Natural killer cell treated with Interleukin-12 subunit alpha and Interleukin-12 subunit beta and Interleukin-15 and Interleukin-18, amount 100 ng/mL, for 72 hours (primary cell): ENCODE data around the gene TNIK. TPM values are rescaled to one million over a fixed set of nuclear protein-coding genes. Genes with fewer than 3 reads are reported as not detected.
A peak's percentile ranks its signal among the peaks of the same experiment; 100 is the strongest.
"Not testable (repeated sequence)": the region's sequence is repeated elsewhere in the genome, so short reads cannot be mapped to it uniquely, and the experiment has no call there.

Source experiments
- ATAC-seq, 2 donors: fragments of 150-1000 bp; cut with Tn5 transposase in 1 of 2; sonication (Bioruptor Pico), chemical (Tn5 transposase) in 1 of 2; 2 replicates each; pipeline ENCODE4 v1.10.0; 2021
- DNase-seq: peaks from one replicate; pipeline ENCODE4 v3.0.0; 2022; ENCODE audit warnings: low spot score
- H3K27ac Mint-ChIP-seq, 2 donors: 1 replicate in 1 of 2; 2 replicates in 1 of 2; pipeline ENCODE4 v1.8.0; 2022; ENCODE audit warnings: mixed read lengths in 2 of 2, mild to moderate bottlenecking in 1 of 2, moderate library complexity in 1 of 2
- H3K27me3 Mint-ChIP-seq, 2 donors: 1 replicate in 1 of 2; 2 replicates in 1 of 2; pipeline ENCODE4 v1.8.0; 2022; ENCODE audit warnings: mixed read lengths in 2 of 2
- H3K36me3 Mint-ChIP-seq: one replicate; pipeline ENCODE4 v1.8.0; 2022; ENCODE audit warnings: mixed read lengths
- H3K4me1 Mint-ChIP-seq, 2 donors: 1 replicate in 1 of 2; 2 replicates in 1 of 2; pipeline ENCODE4 v1.8.0; 2022; ENCODE audit warnings: low read depth in 2 of 2, mixed read lengths in 2 of 2, mild to moderate bottlenecking in 1 of 2
- H3K4me3 Mint-ChIP-seq: one replicate; pipeline ENCODE4 v1.8.0; 2022; ENCODE audit warnings: mixed read lengths
- H3K9me3 Mint-ChIP-seq: 2 replicates; pipeline ENCODE4 v1.8.0; 2022; ENCODE audit warnings: mixed read lengths
- total RNA-seq, 2 donors: library from RNA; stranded (reverse); gene quantifications; one replicate each; pipeline ENCODE4 v1.2.3, GENCODE V29; 2022

The TNIK gene
- total RNA-seq, 2 donors from 2014 or later = 44.3 to 48.5 TPM

DNA sequence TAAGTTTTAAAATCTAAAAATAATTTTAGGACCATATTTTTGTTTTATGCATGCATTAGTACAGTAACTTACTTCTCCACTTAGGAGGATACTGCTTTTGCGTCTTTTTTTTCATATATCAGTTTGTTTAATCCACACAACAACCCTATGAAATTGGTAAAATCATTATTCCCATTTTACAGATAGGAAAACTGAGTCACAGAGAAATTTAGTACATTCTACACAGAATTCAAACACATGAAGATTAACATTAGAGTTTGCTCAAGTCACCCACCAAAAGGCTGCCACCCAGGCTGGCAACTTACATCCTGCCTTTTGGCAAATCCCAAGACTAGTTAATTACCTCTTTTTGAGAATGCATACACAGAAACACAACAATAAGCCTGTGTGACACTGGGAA, 28.7 kb downstream of the TNIK start:
- DNase-seq = no peak
- Mint-ChIP-seq H3K4me3 (no peak overlapping the region), H3K36me3 (no peaks in the 10 kb centered on the region), H3K4me1 (peaks cover 15 to 20% of the 10 kb centered on the region in 2 donors), H3K27me3 (no peaks in the 10 kb centered on the region), H3K9me3 (no peaks in the 10 kb centered on the region), H3K27ac (no peak overlapping the region)
- ATAC-seq = no peak

DNA sequence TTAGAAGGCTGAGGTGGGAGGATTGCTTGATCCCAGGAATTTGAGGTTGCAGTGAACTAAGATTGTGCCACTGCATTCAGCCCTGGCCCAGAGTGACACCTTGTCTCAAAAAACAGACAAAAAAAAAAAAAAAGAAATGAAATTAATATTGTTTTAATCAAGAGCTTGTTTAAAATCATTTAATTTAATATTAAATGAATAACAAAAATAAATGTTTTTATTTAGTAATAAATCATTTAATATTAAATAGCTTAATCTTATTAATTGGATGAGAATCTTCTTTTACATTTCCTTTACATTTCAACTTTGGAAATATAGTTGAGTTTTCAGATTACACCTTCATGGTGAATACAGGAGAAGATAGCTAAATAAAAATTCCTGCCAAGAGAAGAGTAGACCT, 29.7 kb downstream of the TNIK start:
- DNase-seq = no peak
- no peak for ATAC-seq
- Mint-ChIP-seq H3K27me3 (no peaks in the 10 kb centered on the region), H3K9me3 (no peaks in the 10 kb centered on the region), H3K4me3 (no peak overlapping the region), H3K4me1 (peaks cover 10 to 11% of the 10 kb centered on the region in 2 donors), H3K27ac (no peak overlapping the region), H3K36me3 (no peaks in the 10 kb centered on the region)

DNA sequence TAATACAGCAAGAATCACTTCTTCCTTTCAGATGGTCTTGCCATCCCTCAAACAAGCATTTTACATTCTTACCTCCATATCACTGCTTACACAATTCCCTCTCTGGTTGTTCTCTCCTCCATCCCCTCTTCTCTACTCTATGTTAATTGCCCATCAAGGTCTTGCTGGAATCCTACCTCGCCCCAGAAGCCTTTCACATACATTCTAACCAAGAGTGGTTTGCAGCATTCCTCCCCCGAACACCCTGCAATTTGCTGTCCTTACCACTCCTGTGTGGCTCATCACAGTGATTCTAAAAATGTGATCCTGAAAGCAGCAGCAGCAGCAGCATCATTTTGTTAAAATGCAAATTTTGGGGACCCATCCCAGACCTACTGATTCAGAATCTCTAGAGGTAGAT, 30.6 kb downstream of the TNIK start:
- H3K9me3 Mint-ChIP-seq = no peaks in the 10 kb centered on the region
- peaks cover 9 to 11% of the 10 kb centered on the region in 2 donors for H3K4me1 Mint-ChIP-seq
- H3K36me3 Mint-ChIP-seq = no peaks in the 10 kb centered on the region
- DNase-seq (no peak), ATAC-seq (no peak)
- no peaks in the 10 kb centered on the region for H3K27me3 Mint-ChIP-seq
- H3K4me3 Mint-ChIP-seq = no peak overlapping the region
- no peak overlapping the region for H3K27ac Mint-ChIP-seq

DNA sequence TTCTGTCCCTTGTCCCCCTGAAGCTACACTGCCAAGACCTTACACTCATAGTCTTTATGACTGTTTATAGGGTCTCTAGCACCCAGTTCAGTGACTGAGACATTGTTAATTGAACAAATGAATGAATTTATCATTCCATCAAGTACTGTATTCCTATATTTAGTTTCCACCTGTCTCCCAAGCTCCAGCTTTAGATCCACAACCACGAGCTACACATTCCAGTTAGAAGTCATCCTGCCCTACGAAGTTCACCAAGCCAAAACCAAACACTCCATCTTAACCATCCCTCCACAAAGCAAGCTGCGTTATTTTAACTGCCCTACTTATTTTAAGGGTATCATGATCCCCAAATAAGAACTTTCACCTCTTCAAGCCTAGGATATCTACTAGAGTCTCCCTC, 31.3 kb downstream of the TNIK start:
- H3K27me3 Mint-ChIP-seq = no peaks in the 10 kb centered on the region
- no peak overlapping the region for H3K27ac Mint-ChIP-seq
- H3K36me3 Mint-ChIP-seq = no peaks in the 10 kb centered on the region
- DNase-seq = no peak
- peaks cover 2% of the 10 kb centered on the region for H3K9me3 Mint-ChIP-seq
- ATAC-seq = no peak
- H3K4me1 Mint-ChIP-seq = peaks cover 9 to 14% of the 10 kb centered on the region in 2 donors
- H3K4me3 Mint-ChIP-seq = no peak overlapping the region

DNA sequence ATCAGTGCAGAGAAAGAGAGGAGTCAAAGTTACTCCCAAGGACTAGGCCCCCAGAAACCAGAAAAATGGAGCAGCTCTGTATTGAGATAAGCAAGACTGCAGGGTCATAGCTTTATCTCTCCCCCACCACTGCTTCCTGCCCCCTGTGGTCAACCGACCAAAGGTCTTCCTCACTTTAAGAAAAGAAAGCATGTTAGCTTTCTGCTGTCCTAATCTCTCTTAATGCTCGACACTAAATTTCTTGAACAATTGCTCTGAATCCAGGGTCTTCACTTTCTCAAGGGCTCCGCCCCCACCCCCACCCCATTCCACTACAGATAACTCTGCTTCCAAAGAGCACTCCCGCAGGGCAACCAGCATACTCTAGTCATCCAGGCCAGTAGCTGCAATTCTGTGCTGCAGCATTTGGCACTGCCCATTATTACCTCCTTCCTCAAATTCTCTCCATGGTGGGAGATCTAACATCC, 31.9 kb downstream of the TNIK start:
- H3K27me3 Mint-ChIP-seq = no peaks in the 10 kb centered on the region
- no peak overlapping the region for H3K4me3 Mint-ChIP-seq
- H3K4me1 Mint-ChIP-seq = peaks cover 9 to 14% of the 10 kb centered on the region in 2 donors
- H3K36me3 Mint-ChIP-seq = no peaks in the 10 kb centered on the region
- H3K9me3 Mint-ChIP-seq = peaks cover 2% of the 10 kb centered on the region
- peak in 1 of 2 donors; percentile 77 for ATAC-seq
- no peak for DNase-seq
- no peak overlapping the region for H3K27ac Mint-ChIP-seq

DNA sequence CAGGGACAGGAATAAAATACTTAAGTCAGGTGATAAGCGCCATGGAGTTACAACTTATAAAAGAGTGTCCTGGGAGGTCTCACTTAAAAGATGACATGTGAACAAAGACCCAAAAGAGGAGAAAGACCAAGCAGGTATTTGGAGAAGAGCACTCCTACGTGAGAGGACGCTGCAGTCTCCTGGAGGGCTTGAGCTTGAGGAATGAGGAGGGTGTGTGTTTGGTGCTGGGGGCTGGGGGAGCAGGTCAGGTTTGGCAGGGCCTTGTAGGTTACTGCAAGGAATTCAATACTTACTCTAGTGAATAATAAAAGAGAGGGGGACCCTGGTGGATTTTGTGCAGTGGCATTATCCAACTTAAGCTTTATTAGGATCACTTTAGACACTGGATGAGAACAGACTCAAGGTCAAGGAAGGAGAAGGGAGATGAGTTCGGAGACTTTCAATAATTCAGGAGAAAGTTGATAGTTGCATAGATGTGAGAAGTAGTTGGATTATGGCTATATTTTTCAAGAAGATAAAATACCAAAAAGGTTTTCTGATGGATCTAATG, 32.4 kb downstream of the TNIK start:
- peaks cover 2% of the 10 kb centered on the region for H3K9me3 Mint-ChIP-seq
- H3K4me3 Mint-ChIP-seq = no peak overlapping the region
- no peak for DNase-seq
- H3K27ac Mint-ChIP-seq = no peak overlapping the region
- ATAC-seq = no peak
- no peaks in the 10 kb centered on the region for H3K36me3 Mint-ChIP-seq
- H3K27me3 Mint-ChIP-seq = no peaks in the 10 kb centered on the region
- peaks cover 11 to 14% of the 10 kb centered on the region in 2 donors for H3K4me1 Mint-ChIP-seq

DNA sequence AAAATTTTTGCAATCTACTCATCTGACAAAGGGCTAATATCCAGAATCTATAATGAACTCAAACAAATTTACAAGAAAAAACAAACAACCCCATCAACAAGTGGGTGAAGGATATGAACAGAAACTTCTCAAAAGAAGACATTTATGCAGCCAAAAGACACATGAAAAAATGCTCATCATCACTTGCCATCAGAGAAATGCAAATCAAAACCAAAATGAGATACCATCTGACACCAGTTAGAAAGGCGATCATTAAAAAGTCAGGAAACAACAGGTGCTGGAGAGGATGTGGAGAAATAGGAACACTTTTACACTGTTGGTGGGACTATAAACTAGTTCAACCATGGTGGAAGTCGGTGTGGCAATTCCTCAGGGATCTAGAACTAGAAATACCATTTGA, 36.1 kb downstream of the TNIK start:
- not testable (repeated sequence) for H3K27me3 Mint-ChIP-seq, ATAC-seq, H3K27ac Mint-ChIP-seq, H3K4me3 Mint-ChIP-seq, H3K9me3 Mint-ChIP-seq, DNase-seq, H3K36me3 Mint-ChIP-seq
- H3K4me1 Mint-ChIP-seq = peaks cover 17 to 22% of the 10 kb centered on the region in 2 donors

DNA sequence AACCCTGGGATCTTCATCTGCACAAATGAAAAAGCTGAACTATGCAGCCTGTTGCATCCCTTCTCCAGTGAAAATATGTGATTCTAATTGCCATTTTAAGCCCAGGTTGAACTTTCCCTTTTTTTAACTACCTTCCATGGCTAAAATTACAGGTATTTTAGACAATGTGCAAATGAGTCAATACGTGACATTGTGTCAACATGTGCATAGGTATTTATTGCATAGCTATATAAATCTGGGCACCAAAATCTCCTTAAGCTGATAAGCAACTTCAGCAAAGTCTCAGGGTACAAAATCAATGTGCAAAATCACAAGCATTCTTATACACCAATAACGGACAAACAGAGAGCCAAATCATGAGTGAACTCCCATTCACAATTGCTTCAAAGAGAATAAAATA, 37.4 kb downstream of the TNIK start:
- not testable (repeated sequence) for DNase-seq, H3K27me3 Mint-ChIP-seq, H3K9me3 Mint-ChIP-seq, ATAC-seq, H3K4me3 Mint-ChIP-seq, H3K27ac Mint-ChIP-seq, H3K36me3 Mint-ChIP-seq
- H3K4me1 Mint-ChIP-seq = peaks cover 26 to 30% of the 10 kb centered on the region in 2 donors

DNA sequence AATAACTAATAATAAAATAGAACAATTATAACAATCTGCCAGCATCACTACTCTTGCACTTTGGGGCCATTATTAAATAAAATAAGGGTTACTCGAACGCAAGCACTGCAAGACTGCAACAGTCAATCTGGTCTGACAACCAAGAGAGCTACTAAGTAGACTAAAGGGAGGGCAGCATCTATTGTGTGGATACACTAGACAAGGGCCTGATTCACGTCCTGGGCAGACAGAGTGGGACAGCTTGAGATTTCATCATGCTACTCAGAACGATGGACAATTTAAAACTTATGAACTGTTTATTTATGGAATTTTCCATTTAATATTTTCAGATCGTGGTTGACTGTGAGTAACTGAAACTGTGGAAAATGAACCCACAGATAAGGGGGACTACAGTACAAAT, 39.5 kb downstream of the TNIK start:
- Mint-ChIP-seq H3K9me3 (peaks cover 2% of the 10 kb centered on the region), H3K36me3 (no peaks in the 10 kb centered on the region), H3K27ac (no peak overlapping the region), H3K4me1 (peaks cover 30 to 36% of the 10 kb centered on the region in 2 donors), H3K27me3 (no peaks in the 10 kb centered on the region), H3K4me3 (no peak overlapping the region)
- DNase-seq (no peak), ATAC-seq (no peak)

DNA sequence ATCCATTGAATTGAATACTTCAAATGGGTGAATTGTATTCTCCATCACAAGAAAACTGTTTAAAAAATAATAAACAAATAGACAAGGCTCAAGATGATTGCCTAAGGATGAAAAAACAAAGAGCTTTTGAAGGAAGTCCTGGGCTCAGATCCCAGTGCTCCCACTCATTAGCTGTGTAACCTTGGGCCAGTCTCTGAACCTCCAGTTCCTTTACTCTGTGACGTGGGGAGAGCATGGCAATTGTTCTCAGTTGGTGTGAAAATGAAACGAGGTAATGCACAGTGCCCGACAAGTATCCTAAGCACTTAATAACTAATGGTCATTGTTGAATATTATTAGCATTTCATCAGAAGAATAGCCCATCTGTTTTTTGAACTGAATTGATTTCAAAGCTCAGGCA, 40.7 kb downstream of the TNIK start:
- DNase-seq = no peak
- ATAC-seq = no peak
- Mint-ChIP-seq H3K27me3 (no peaks in the 10 kb centered on the region), H3K27ac (no peak overlapping the region), H3K4me3 (no peak overlapping the region), H3K36me3 (no peaks in the 10 kb centered on the region), H3K9me3 (peaks cover 2% of the 10 kb centered on the region), H3K4me1 (peaks cover 41% of the 10 kb centered on the region in 2 donors)

DNA sequence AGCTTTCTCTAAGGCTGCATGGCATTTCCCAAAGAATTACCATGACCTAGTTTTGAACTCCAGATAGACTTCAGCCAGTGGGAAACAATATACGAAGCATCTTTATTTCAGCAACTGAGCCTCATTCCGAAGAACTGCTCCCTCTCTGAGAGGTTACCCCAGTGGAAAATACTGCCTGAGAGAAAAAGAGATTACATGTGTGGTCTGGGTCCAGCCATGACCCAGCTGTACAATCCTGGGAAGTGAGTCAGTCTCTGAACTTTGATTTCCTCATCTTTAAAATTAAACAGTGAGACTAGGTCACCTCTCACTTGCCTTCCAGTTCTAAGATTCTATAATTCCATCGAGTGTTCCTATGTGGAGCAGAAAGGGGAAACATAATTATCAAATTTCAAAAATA, 42.4 kb downstream of the TNIK start:
- no peak for ATAC-seq
- no peaks in the 10 kb centered on the region for H3K27me3 Mint-ChIP-seq
- H3K27ac Mint-ChIP-seq = no peak overlapping the region
- no peak overlapping the region for H3K4me3 Mint-ChIP-seq
- H3K36me3 Mint-ChIP-seq = no peaks in the 10 kb centered on the region
- DNase-seq = no peak
- no peaks in the 10 kb centered on the region for H3K9me3 Mint-ChIP-seq
- peaks cover 48 to 54% of the 10 kb centered on the region in 2 donors for H3K4me1 Mint-ChIP-seq

DNA sequence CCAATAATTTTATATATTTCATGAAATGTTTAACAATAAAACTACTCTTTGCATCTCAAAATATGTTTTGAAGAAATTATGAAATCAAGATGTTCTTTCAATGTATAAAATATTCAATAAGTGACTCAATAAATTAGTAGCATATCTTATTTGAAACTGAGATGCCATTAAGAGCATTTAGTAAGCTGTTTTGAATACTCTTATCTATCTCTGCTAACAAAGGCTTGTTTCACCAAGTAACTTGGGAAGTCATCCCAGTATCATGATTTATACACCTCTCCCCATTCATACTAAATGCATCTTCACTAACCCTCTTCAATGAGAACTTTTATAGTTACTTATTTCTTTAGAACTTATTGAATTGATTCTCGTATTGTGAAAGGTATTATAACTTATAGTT, 43.1 kb downstream of the TNIK start:
- ATAC-seq (no peak), DNase-seq (no peak)
- no peaks in the 10 kb centered on the region for H3K9me3 Mint-ChIP-seq
- no peak overlapping the region for H3K4me3 Mint-ChIP-seq
- peaks cover 48 to 58% of the 10 kb centered on the region in 2 donors for H3K4me1 Mint-ChIP-seq
- H3K36me3 Mint-ChIP-seq = no peaks in the 10 kb centered on the region
- no peak overlapping the region for H3K27ac Mint-ChIP-seq
- no peaks in the 10 kb centered on the region for H3K27me3 Mint-ChIP-seq

DNA sequence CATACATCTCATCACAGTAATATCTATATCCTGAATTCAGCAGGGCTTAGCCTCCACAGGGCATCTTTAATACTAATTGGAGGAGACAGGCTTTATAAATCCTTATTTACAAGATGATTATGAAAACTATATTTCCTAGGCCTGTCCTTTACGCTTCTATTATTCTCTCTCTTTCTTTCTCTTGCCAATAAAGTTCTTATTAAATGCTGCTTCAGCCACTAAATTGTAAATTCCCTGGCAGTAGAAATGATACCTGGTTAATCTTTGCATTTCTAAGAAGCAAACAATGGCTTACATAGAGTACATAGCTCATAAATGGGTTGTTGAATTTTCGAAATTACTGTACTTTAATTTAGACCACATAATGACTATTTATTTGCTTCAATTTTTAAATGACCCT, 43.5 kb downstream of the TNIK start:
- Mint-ChIP-seq H3K27me3 (no peaks in the 10 kb centered on the region), H3K4me3 (no peak overlapping the region), H3K36me3 (no peaks in the 10 kb centered on the region), H3K27ac (no peak overlapping the region), H3K4me1 (peaks cover 52 to 62% of the 10 kb centered on the region in 2 donors), H3K9me3 (no peaks in the 10 kb centered on the region)
- ATAC-seq (no peak), DNase-seq (no peak)

DNA sequence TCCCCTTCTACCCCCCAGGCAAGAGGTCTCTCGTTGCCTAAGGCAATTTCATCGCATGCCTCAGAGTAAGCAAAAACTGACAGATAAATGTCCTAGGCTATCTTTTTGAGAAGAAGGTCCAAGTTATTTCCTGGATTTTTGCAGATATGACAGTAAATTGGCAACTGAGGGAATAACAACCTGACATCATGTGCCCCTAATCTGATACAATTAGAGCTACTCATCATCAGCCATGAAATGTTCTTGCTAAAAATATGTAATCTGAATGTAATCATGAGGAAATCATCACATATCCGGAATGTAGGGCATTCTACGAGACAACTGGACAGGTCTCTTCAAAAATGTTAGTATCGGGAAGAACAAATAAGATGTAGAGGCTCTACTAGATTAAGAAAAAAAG, 44.1 kb downstream of the TNIK start:
- H3K27me3 Mint-ChIP-seq = no peaks in the 10 kb centered on the region
- H3K27ac Mint-ChIP-seq = no peak overlapping the region
- no peak overlapping the region for H3K4me3 Mint-ChIP-seq
- no peak for DNase-seq
- H3K36me3 Mint-ChIP-seq = no peaks in the 10 kb centered on the region
- H3K4me1 Mint-ChIP-seq = peaks cover 47 to 59% of the 10 kb centered on the region in 2 donors
- H3K9me3 Mint-ChIP-seq = no peaks in the 10 kb centered on the region
- no peak for ATAC-seq

DNA sequence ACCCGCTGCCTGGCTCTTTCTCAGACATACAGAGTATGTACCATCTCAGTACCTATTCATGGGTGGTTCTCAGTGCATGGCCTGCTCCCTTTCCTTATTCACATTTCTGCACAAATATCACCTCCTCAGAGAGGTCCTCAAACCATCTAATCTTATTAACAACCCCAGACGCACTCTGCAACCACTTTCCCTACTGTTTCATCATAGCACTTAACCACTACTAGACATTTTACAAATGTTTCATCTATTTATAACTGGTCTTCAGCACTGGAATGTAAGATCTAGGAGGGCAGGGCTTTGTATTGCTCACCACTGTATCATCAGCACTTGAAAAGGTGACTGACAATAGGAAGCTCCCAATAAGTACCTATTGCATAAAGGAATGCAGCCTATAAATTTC, 45.1 kb downstream of the TNIK start:
- DNase-seq (no peak), ATAC-seq (no peak)
- no peaks in the 10 kb centered on the region for H3K36me3 Mint-ChIP-seq
- H3K27ac Mint-ChIP-seq = no peak overlapping the region
- H3K4me3 Mint-ChIP-seq = no peak overlapping the region
- no peaks in the 10 kb centered on the region for H3K27me3 Mint-ChIP-seq
- peaks cover 46 to 57% of the 10 kb centered on the region in 2 donors for H3K4me1 Mint-ChIP-seq
- no peaks in the 10 kb centered on the region for H3K9me3 Mint-ChIP-seq
